MCF 10A (cell line): ENCODE results near the gene SHROOM3. TPM values are rescaled to one million over a fixed set of nuclear protein-coding genes. Genes with fewer than 3 reads are reported as not detected.

Experiments used
- BruUV-seq: library from RNA; stranded (reverse); fragments of 400-500 nt; replicated peaks from 2 replicates; lab custom pipeline; 2021; lab: Mats Ljungman, UMichigan
- CTCF ChIA-PET: fragments of 300-600 bp; sonication (Branson Sonifier 250); formaldehyde crosslinking; extraction: SDS; loops from one replicate; lab custom pipeline; 2021; ENCODE audit warnings: antibody characterized with exemption, inconsistent platforms; lab: Yijun Ruan, JAX
- POLR2A ChIA-PET: fragments of 300-600, 350-650 bp; sonication (Branson Sonifier 250); formaldehyde crosslinking; extraction: SDS; loops from one replicate; lab custom pipeline; 2020; ENCODE audit warnings: antibody characterized with exemption, inconsistent platforms; lab: Yijun Ruan, JAX
- DNase-seq: peaks from one replicate; pipeline ENCODE4 v3.0.0-alpha.2; 2018; ENCODE audit not compliant: unreplicated experiment
- H3K27ac Mint-ChIP-seq: one replicate; pipeline ENCODE4 v1.8.0; 2022; ENCODE audit warnings: mild to moderate bottlenecking, low read depth, mixed read lengths; ENCODE audit not compliant: unreplicated experiment
- H3K27me3 Mint-ChIP-seq: one replicate; pipeline ENCODE4 v1.8.0; 2022; ENCODE audit warnings: mixed read lengths; ENCODE audit not compliant: insufficient read depth, unreplicated experiment
- H3K36me3 Mint-ChIP-seq: one replicate; pipeline ENCODE4 v1.8.0; 2022; ENCODE audit warnings: mild to moderate bottlenecking, moderate library complexity, mixed read lengths; ENCODE audit not compliant: insufficient read depth, unreplicated experiment
- H3K4me1 Mint-ChIP-seq: one replicate; pipeline ENCODE4 v1.8.0; 2022; ENCODE audit warnings: mixed read lengths; ENCODE audit not compliant: insufficient read depth, unreplicated experiment
- H3K4me3 Mint-ChIP-seq: one replicate; pipeline ENCODE4 v1.8.0; 2022; ENCODE audit warnings: mild to moderate bottlenecking, moderate library complexity, mixed read lengths; ENCODE audit not compliant: unreplicated experiment
- H3K9me3 Mint-ChIP-seq: one replicate; pipeline ENCODE4 v1.8.0; 2022; ENCODE audit warnings: mixed read lengths; ENCODE audit not compliant: unreplicated experiment
- CTCF ChIP-seq: fragments of 200-600 bp; IDR thresholded peaks from one replicate; pipeline ENCODE4 v1.8.0; 2022; ENCODE audit warnings: antibody characterized with exemption, mild to moderate bottlenecking; ENCODE audit not compliant: unreplicated experiment
- intact Hi-C: fragments of 100-400 bp; cut with micrococcal nuclease; formaldehyde crosslinking; loops from 2 replicates; pipeline ENCODE4 v1.14.1; 2022
- total RNA-seq: library from RNA; stranded (reverse); gene quantifications from 2 replicates; pipeline ENCODE4 v1.2.3, GENCODE V29; 2022

The SHROOM3 gene
- total RNA-seq, 1 experiment from 2014 or later, result 20.7 TPM

GRCh38 chr4:76799718-76800117 is 364.7 kb downstream of the SHROOM3 start:
- no TSS peak for BruUV-seq
- Mint-ChIP-seq H3K27me3 (no peaks in the 10 kb centered on the region), H3K27ac (no peak overlapping the region), H3K36me3 (no peaks in the 10 kb centered on the region), H3K4me3 (no peak overlapping the region), H3K9me3 (no peaks in the 10 kb centered on the region), H3K4me1 (no peaks in the 10 kb centered on the region)
- no peak for DNase-seq
- intact Hi-C loops, result no loop called here
- ChIA-PET CTCF (interaction anchor here (0.6 to 1.2 kb wide), 2 partner anchors 15 to 630 kb away, joined by 3 read pairs; no protein-coding TSS in a partner anchor), POLR2A (interaction anchor here (1.0 to 1.1 kb wide), 2 partner anchors 14 to 17 kb away, joined by 3 read pairs; no protein-coding TSS in a partner anchor)
- no peak for TF ChIP-seq CTCF

GRCh38 chr4:76800902-76801301 is 365.9 kb downstream of the SHROOM3 start:
- BruUV-seq, result no TSS peak

GRCh38 chr4:76801621-76802235 is 366.7 kb downstream of the SHROOM3 start:
- Mint-ChIP-seq H3K4me1 (no peaks in the 10 kb centered on the region), H3K4me3 (no peak overlapping the region), H3K36me3 (no peaks in the 10 kb centered on the region), H3K27me3 (no peaks in the 10 kb centered on the region), H3K9me3 (peaks cover 2% of the 10 kb centered on the region), H3K27ac (no peak overlapping the region)
- intact Hi-C loops, result no loop called here
- BruUV-seq, result no TSS peak
- TF ChIP-seq CTCF, result no peak
- no peak for DNase-seq
- ChIA-PET CTCF (no interaction called here), POLR2A (no interaction called here)

More at GRCh38 chr4:76800902-76801301, 365.9 kb downstream of the SHROOM3 start:
- ChIA-PET CTCF (no interaction called here), POLR2A (interaction anchor here (0.6 kb wide), 1 partner anchor 276 kb away, joined by 3 read pairs; no protein-coding TSS in a partner anchor)
- no peaks in the 10 kb centered on the region for H3K36me3 Mint-ChIP-seq
- TF ChIP-seq CTCF, result no peak
- intact Hi-C loops, result no loop called here
- no peak overlapping the region for H3K27ac Mint-ChIP-seq
- no peak for DNase-seq
- no peaks in the 10 kb centered on the region for H3K9me3 Mint-ChIP-seq
- H3K4me3 Mint-ChIP-seq, result no peak overlapping the region
- H3K4me1 Mint-ChIP-seq, result no peaks in the 10 kb centered on the region
- no peaks in the 10 kb centered on the region for H3K27me3 Mint-ChIP-seq

- TF ChIP-seq CTCF, result no peak
- ChIA-PET CTCF (no interaction called here), POLR2A (no interaction called here)
- Mint-ChIP-seq H3K4me1 (no peaks in the 10 kb centered on the region), H3K4me3 (no peak overlapping the region), H3K27me3 (no peaks in the 10 kb centered on the region), H3K27ac (no peak overlapping the region), H3K36me3 (no peaks in the 10 kb centered on the region), H3K9me3 (peaks cover 6% of the 10 kb centered on the region)
- no peak for DNase-seq
- no TSS peak for BruUV-seq
- intact Hi-C loops, result no loop called here
Observed at GRCh38 chr4:76802236-76803021, 367.4 kb downstream of the SHROOM3 start.
